GM19467 (cell line): ENCODE data around the gene AJAP1.

Experiments
- ATAC-seq: cut with Tn5 transposase; IDR thresholded peaks from one replicate; pipeline ENCODE4 v1.9.1; 2021; ENCODE audit warnings: mild to moderate bottlenecking, moderate library complexity; ENCODE audit not compliant: unreplicated experiment

The AJAP1 gene

DNA sequence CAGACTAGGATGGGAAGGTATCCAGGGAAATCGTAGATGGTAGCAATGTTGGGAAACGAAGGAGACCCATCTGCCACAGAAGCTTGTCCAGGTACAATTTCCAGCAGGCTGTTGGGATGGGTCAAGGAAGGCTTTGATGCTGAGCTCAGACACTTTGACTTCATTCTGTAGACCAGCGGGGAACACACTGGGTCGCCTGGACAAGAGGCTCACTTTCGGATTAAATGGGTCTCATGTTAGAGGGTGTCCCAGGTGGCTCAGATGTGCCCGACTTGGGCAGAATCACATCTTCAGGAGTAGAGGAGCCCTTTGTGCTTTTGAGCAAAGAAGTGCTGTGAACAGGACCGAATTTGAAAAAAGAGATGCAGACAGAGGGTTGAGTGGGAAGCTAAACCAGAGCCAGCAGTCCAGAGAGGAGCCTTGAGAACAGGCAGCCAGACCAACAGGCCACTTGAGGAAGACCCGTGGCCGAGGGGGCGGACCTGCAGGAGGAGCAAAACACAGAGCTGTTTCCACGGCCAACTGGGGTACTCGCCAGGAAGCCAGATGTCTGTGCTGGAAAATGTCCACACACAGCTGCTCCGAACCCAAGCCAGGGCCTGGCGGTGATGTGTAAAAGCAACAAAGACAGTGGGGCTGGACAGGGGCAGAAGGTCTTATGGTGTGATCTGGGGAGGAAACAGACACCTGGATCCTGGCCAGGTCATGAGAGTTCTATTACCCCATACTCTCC lies 146.9 kb downstream of the AJAP1 start:
- no peak for ATAC-seq

DNA sequence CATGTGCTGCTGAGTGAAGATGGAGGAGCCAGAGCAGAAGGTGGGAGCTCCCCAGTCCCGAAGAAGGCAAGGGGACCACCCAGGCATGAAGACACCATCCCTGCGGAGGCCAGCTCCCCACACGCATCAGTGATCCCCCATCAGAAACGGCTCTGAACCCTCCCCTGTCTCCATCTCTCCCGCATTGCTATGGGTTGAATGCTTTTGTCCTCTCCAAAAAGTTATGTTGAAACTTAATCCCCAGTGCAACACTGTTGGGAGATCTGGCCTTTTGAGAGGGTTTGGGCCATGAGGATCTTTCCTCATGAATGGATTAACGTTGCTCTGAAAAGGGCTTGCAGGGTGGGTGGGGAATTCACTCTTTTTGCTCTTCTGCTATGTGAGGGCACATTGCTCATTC lies 147.6 kb downstream of the AJAP1 start:
- no peak for ATAC-seq

DNA sequence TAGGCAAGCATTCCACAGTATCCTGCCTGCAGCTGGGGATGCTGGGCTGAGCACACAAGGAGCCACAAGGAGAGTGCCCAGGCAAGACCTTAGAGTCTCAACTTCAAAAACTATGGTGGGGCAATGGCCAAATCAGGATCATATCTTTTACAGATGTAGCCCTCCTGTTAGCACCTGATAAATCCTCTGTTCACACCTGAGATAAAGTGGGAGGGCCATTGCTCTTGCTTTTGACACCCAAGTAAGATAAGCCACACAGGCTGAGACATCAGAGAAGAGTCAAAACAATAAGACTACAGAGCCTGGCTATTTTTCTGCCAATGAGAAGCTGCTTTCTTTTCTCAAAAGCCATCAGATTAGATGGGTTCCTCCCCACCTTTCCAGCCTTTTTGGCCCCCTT lies 148.9 kb downstream of the AJAP1 start:
- ATAC-seq, result no peak

DNA sequence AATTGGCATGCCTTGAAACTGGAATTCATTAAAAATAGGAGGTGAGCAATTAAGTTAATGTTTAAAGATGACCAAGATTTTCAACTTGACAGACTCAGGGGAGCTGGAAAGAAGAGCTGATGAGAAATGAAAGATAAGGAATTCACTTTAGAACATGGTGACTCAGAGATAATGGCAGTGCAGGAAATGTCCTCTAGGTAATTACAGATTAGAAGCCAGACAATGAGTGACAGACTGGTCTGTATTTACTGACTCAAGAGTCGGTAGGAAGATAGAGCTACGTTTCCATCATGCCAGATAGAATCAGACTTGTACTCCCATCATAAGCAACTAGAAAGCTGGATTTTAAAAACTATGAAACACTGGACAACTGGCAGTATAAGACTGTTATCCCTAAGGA lies 151.6 kb downstream of the AJAP1 start:
- no peak for ATAC-seq

DNA sequence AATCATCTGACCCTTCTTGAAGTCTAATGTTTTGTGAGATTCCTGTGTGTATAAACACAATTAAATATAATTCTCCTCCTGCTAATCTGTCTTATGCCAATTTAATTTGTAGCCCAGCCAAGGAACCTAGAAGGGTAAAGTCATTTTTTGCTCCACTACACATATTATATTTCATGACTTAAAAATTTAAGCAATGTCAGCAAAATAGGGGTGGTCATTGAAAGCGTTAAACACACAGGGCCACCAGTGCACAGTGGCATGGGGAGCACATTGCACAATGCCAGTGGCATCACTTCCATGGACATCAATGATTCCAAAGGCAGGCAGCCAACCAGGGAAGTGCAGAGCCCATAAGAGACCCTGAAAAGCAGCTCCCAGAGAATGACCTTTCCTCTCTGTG lies 166.1 kb downstream of the AJAP1 start:
- no peak for ATAC-seq

DNA sequence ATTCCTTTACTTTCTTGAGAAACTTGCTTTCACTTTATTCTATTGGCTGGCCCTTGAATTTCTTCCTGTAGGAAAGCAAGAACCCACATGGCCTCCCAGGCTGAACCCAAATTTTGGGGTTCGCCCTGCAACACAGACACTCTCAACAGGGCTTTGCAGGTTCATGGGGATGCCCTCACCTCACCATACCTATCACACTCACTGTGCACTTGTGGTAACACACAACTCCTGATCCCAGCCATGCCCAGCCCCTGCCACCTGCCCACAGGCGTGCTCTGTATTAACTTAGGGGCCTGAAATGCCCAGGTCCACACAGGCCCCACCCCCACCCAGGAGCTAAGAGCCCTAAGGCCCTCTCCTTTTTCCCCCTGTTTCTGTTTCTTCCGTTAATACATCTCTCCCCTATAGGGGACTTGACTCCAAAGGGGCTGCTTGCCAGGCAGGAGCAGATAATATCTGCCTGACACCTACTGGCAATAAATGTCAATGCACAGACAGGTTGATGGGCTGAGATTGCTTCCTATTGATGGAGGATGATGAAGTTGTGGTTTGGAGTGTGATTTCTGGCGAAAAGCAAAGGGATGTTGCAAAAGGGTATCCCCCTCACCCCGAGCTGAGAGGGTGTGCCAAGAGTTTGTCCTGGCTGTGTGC lies 171.5 kb downstream of the AJAP1 start:
- ATAC-seq, result no peak

DNA sequence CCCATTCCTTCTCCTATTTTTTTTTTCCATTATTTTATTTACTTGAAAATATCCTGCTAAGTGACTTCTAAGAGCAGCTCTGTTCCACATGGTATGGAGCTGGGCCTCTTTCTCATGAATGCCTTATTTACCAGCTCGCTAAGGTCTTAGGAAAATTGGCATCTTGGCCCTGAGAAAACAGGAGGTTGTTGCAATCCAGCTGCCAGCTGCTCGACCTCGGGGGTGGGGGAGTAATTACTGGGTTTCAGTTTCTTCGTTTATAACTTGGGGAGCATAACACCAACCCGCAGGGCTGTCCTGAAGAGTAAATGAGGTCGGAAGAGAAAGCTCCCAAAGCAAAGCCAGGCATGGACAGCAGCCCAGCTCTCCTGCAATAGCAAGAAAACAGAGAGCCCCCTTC lies 176.3 kb downstream of the AJAP1 start:
- ATAC-seq, result no peak

DNA sequence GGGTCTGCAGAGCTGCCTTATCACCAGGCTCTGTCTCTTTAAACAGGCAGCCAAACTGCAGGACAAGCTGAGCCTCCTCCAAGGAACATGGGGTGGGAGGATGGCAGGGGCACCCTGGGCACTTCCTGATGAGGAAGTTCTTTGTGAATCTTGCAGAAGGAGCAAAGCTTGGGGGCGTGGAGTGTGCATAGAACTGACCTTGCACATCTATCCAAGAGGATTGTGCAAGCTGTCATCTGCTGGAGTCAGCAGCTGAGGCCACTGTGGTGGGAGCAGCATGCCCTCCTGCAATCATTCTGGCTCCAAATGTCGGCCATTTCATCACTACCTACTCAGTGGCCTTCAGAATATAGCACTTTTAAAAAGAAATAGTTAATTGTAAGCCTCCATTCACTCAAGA lies 182.2 kb downstream of the AJAP1 start:
- ATAC-seq, result no peak

DNA sequence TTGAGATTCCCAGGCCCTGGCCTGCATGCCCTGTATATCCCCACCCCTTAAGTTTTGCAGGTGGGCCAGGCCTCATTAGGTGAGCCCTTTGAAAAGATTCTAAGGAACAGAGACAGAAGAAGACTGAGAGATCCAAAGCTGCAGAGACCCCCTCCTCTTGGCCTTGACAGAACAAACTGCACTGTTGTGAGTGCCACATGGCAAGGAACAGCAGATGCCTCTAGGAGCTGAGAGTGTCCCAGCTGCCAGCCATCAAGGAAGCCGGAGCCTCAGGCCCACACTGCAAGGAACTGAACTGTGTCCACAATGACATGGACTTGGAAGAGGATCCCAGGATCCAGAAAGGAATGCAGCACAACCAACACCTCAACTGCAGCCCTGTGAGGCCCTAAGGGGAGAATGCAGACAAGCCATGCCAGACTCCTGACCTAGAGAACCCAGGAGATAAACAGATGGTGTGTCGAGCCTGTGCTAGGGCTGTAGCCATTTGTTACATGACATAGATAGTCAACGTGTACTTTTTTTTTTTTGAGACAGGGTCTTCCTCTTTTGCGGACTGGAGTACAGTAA lies 182.7 kb downstream of the AJAP1 start:
- no peak for ATAC-seq

DNA sequence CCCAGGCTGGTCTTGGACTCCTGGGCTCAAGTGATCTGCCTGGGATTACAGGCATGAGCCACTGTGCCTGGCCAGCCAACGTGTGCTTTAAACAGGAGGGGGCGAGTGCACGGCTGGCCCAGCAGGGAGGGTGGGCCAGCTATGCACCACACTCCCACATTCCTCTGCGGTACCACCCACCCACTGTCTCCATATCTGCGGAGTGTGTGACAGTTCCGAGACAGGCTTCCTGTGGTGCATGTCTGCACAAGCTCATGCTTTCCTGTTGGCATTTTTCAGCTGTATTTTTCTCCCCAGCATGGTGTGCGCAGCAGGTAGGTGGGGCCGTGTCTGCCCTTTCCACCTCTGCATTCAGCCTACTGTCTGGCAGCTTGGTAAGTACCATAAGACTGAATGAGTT lies 183.3 kb downstream of the AJAP1 start:
- ATAC-seq, result no peak

DNA sequence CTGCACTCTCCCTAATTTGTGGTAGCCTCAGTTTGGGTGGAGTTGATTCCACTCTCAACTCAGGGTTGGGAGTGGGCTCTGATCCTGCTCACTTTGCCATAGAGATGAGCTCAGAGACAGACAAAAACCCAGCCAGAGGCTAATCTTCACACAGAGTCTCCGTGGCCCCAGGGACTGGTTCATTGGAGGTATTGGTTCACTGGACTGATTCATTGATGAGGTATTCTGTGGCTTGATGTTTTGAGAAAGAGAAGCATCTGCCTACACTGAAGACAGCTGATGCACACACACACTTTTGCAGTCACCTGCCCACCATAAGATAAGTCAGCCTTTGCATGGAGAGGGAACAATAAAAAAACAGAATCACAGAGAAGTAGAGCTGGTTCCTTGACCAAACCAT lies 183.8 kb downstream of the AJAP1 start:
- no peak for ATAC-seq
